Heart left ventricle (tissue), 16 donors: ENCODE results near the gene PFKFB2. TPM values are rescaled to one million over a fixed set of nuclear protein-coding genes. Genes with fewer than 3 reads are reported as not detected.

Experiments used
- ATAC-seq, 4 donors: fragments of 200-7000 bp; cut with Tn5 transposase; one replicate each; pipeline ENCODE4 v1.9.1; 2020 to 2022; ENCODE audit warnings: moderate library complexity in 4 of 4, mild to moderate bottlenecking in 3 of 4, moderate number of reproducible peaks in 1 of 4
- DNase-seq, 5 donors: peaks; one replicate each; pipeline ENCODE4 v3.0.0-alpha.2; 2020
- H3K27ac ChIP-seq, 12 donors: fragments of 200-600 bp; sonication (generic) in 4 of 12; one replicate each; pipeline versions ENCODE4 v1.5.0 to v1.8.0; 2016 to 2022; ENCODE audit warnings: mild to moderate bottlenecking in 2 of 12
- H3K27me3 ChIP-seq, 9 donors: fragments of 200-600 bp; sonication (generic) in 2 of 9; one replicate each; pipeline versions ENCODE4 v1.5.1 to v1.8.0; 2016 to 2022; ENCODE audit warnings: mild to moderate bottlenecking in 3 of 9
- H3K36me3 ChIP-seq, 9 donors: fragments of 200-600 bp; sonication (generic) in 2 of 9; one replicate each; pipeline versions ENCODE4 v1.5.0 to v1.8.0; 2018 to 2022; ENCODE audit warnings: mild to moderate bottlenecking in 2 of 9
- H3K4me1 ChIP-seq, 12 donors: fragments of 200-600 bp; sonication (generic) in 4 of 12; one replicate each; pipeline versions ENCODE4 v1.5.0 to v1.8.0; 2016 to 2022; ENCODE audit warnings: mild to moderate bottlenecking in 3 of 12
- H3K4me3 ChIP-seq, 12 donors: fragments of 200-600 bp; sonication (generic) in 4 of 12; one replicate each; pipeline versions ENCODE4 v1.5.0 to v1.8.0; 2017 to 2022; ENCODE audit warnings: mild to moderate bottlenecking in 9 of 12, moderate library complexity in 4 of 12
- H3K9me3 ChIP-seq, 12 donors: fragments of 200-600 bp; sonication (generic) in 4 of 12; one replicate each; pipeline versions ENCODE4 v1.5.0 to v1.8.0; 2016 to 2022; ENCODE audit warnings: mild to moderate bottlenecking in 1 of 12
- CTCF ChIP-seq, 12 donors: fragments of 200-600 bp; sonication (generic) in 4 of 12; IDR thresholded peaks; one replicate each; pipeline versions ENCODE4 v1.5.0 to v1.8.0; 2018 to 2022; ENCODE audit warnings: antibody characterized with exemption in 12 of 12, mild to moderate bottlenecking in 5 of 12
- POLR2A ChIP-seq, 2 donors: fragments of 450-650 bp; IDR thresholded peaks; one replicate each; pipeline ENCODE4 v1.6.1; 2017; ENCODE audit warnings: antibody characterized with exemption in 2 of 2, mild to moderate bottlenecking in 2 of 2, moderate library complexity in 2 of 2
- WGBS, 4 donors: extraction: QIAGEN DNeasy Blood & Tissue Kit in 2 of 4; methylation state at CpG; one replicate each; pipeline versions ENCODE4 v1.1.5 to v1.1.7; 2013 to 2018; 5-methylcytosine and 5-hydroxymethylcytosine counted together
- intact Hi-C, 10 donors: fragments of 100-400 bp; cut with DNase I; formaldehyde crosslinking; loops; one replicate each; pipeline versions ENCODE4 v1.11.1 to v1.14.2; 2022
- polyA plus RNA-seq, 2 donors: library from polyadenylated mRNA; stranded (reverse); fragments of 200-250 nt; gene quantifications; one replicate each; pipeline ENCODE4 v1.2.3, GENCODE V29; 2013
- total RNA-seq, 9 donors: library from RNA; depleted of rRNA in 2 of 9; stranded (reverse); fragments of >200 nt in 2 of 9; fragmentation: NEBNext Ultra II Directional in 3 of 9; extraction: Animal tissue kit (Norgen Biotek cat#: 25700) in 3 of 9; gene quantifications; one replicate each; pipeline versions ENCODE4 v1.1.0 to v1.2.4, GENCODE V29; 2016 to 2023
- donor health status: ischemic (EF 13 %, LVEDD 7.1; RV severe dilation, severe dysfunction).
- donor health status: healthy with polysubstance abuse.
- donor health status: DM: no; HTN: yes; CAD: no.
- donor health status: DM: no; HTN: no; CAD: no.
- donor health status: ischemic (EF 25% LVEDD 6.9; RV normal size, moderate dysfunction).
- donor health status: ischemic (EF 25% LVEDD 5.7; RV mildly dilated, moderate dysfunction).
- donor health status: healthy.
- donor health status: DM: yes; HTN: yes; CAD: no.
- donor health status: ischemic (EF 35%, LVEDD 5.7; RV mildly dilated, moderate dysfunction).
- donor health status: nonischemic (EF 11% LVEDD 7.7; RV severe dilation, severe dysfunction).
- donor health status: DM: yes; HTN: yes; CAD: no.
- donor health status: PGD.
- donor health status: ischemic (EF 29% LVEDD 5.4; RV normal size, mild dysfunction).
- donor health status: nonischemic (EF 23%, LVEDD 6.1; RV moderate dilation, normal function).

The PFKFB2 gene
- total and polyA plus RNA-seq, 11 donors: 16.0 to 130 (median 58.7) TPM

GRCh38 chr1:207021876-207022596 is 31.0 kb upstream of the PFKFB2 start:
- no peak overlapping the region for H3K4me3 ChIP-seq
- 76 to 97% (median 87%) methylated on average over 7 to 15 of the region's 15 CpGs for WGBS, 4 donors
- H3K9me3 ChIP-seq: no peaks in the 10 kb centered on the region
- H3K27ac ChIP-seq: peak overlapping the region in 3 of 12 donors; percentile 78 to 92 (median 81)
- DNase-seq (no peak), ATAC-seq (no peak)
- intact Hi-C loops: no loop called here
- no peaks in the 10 kb centered on the region for H3K36me3 ChIP-seq
- no peaks in the 10 kb centered on the region for H3K27me3 ChIP-seq
- no peak for TF ChIP-seq POLR2A (IDR thresholded peaks at IDR 0.05)
- TF ChIP-seq CTCF (IDR thresholded peaks at IDR 0.05): no peak
- peaks cover 0 to 46% (median 32%) of the 10 kb centered on the region in 12 donors for H3K4me1 ChIP-seq

GRCh38 chr1:207022996-207023679 is 29.9 kb upstream of the PFKFB2 start:
- Histone ChIP-seq H3K9me3 (no peaks in the 10 kb centered on the region), H3K4me3 (no peak overlapping the region), H3K36me3 (no peaks in the 10 kb centered on the region), H3K27ac (peak overlapping the region in 11 of 12 donors; percentile 78 to 97 (median 86)), H3K4me1 (peaks cover 0 to 46% (median 32%) of the 10 kb centered on the region in 12 donors), H3K27me3 (no peaks in the 10 kb centered on the region)
- ATAC-seq (peak in 3 of 4 donors; percentile 2 to 10 (median 3)), DNase-seq (no peak)
- intact Hi-C loops: no loop called here
- TF ChIP-seq POLR2A (IDR thresholded peaks at IDR 0.05) (no peak), CTCF (IDR thresholded peaks at IDR 0.05) (no peak)
- WGBS, 4 donors: 70 to 91% (median 74%) methylated on average over 3 to 8 of the region's 8 CpGs

GRCh38 chr1:207024202-207025145 is 28.6 kb upstream of the PFKFB2 start:
- H3K4me3 ChIP-seq: no peak overlapping the region
- intact Hi-C loops: no loop called here
- H3K27me3 ChIP-seq: no peaks in the 10 kb centered on the region
- peak overlapping the region; percentile 75 to 97 (median 86) for H3K27ac ChIP-seq
- no peaks in the 10 kb centered on the region for H3K36me3 ChIP-seq
- 38 to 47% (median 42%) methylated on average over 16 to 18 of the region's 18 CpGs for WGBS, 4 donors
- peaks cover 0 to 46% (median 31%) of the 10 kb centered on the region in 12 donors for H3K4me1 ChIP-seq
- H3K9me3 ChIP-seq: no peaks in the 10 kb centered on the region
- DNase-seq (peak in 2 of 5 donors; percentile 26 to 66), ATAC-seq (peak; percentile 24 to 81 (median 58))
- TF ChIP-seq POLR2A (IDR thresholded peaks at IDR 0.05): no peak
- no peak for TF ChIP-seq CTCF (IDR thresholded peaks at IDR 0.05)
